ENCODE measurements around the gene DMD.

- no peak for TF ChIP-seq CTCF (IDR thresholded peaks at IDR 0.05; ENCODE audit: low read depth, low read length)
- no peak for TF ChIP-seq POLR2A (IDR thresholded peaks at IDR 0.05; ENCODE audit: extremely low read depth, insufficient read length)
Measured at GRCh38 chrX:32155044-32155638, 1056.2 kb downstream of the DMD start.

Data from NB4 (cell line).